Mesendoderm (in vitro differentiated cells): ENCODE data around the gene PEX1.
"Not testable (repeated sequence)": the region's sequence is repeated elsewhere in the genome, so short reads cannot be mapped to it uniquely, and the experiment has no call there.

ENCODE experiments used
- DNase-seq: peaks from one replicate; pipeline ENCODE4 v3.0.0; 2013
- H2AK5ac ChIP-seq: 2 replicates; pipeline ENCODE4 v1.6.1; 2013; ENCODE audit warnings: low read length, inconsistent platforms
- H2BK120ac ChIP-seq: 2 replicates; pipeline ENCODE4 v1.6.1; 2013; ENCODE audit warnings: low read depth, mild to moderate bottlenecking, low read length, moderate library complexity, mixed read lengths
- H2BK15ac ChIP-seq: replicated peaks from 2 replicates; pipeline ENCODE4 v1.6.1; 2013; ENCODE audit warnings: low read depth, mild to moderate bottlenecking, moderate library complexity
- H2BK5ac ChIP-seq: 2 replicates; pipeline ENCODE4 v1.6.1; 2013; ENCODE audit warnings: low read length, inconsistent platforms
- H3K18ac ChIP-seq: 2 replicates; pipeline ENCODE4 v1.6.1; 2013; ENCODE audit warnings: mild to moderate bottlenecking, low read length, mixed read lengths
- H3K23ac ChIP-seq: one replicate; pipeline ENCODE4 v1.6.1; 2013; ENCODE audit warnings: low read length
- H3K27ac ChIP-seq: 2 replicates; pipeline ENCODE4 v1.5.1; 2013; ENCODE audit warnings: low read depth, mild to moderate bottlenecking, inconsistent platforms, low read length, moderate library complexity
- H3K27me3 ChIP-seq: 2 replicates; pipeline ENCODE4 v1.6.1; 2013; ENCODE audit warnings: low read length, control low read depth, mild to moderate bottlenecking, inconsistent platforms; ENCODE audit not compliant: insufficient read depth, poor library complexity
- H3K36me3 ChIP-seq: 2 replicates; pipeline ENCODE4 v1.6.1; 2013; ENCODE audit warnings: low read length, inconsistent platforms; ENCODE audit not compliant: control insufficient read depth, insufficient read depth
- H3K4ac ChIP-seq: one replicate; pipeline ENCODE4 v1.6.1; 2013; ENCODE audit warnings: low read depth, mild to moderate bottlenecking, low read length, moderate library complexity
- H3K4me1 ChIP-seq: 2 replicates; pipeline ENCODE4 v1.6.1; 2013; ENCODE audit warnings: low read depth, low read length, inconsistent platforms; ENCODE audit not compliant: control insufficient read depth
- H3K4me2 ChIP-seq: 2 replicates; pipeline ENCODE4 v1.6.1; 2013; ENCODE audit warnings: low read length
- H3K4me3 ChIP-seq: 2 replicates; pipeline ENCODE4 v1.5.1; 2013; ENCODE audit warnings: mild to moderate bottlenecking, low read length
- H3K56ac ChIP-seq: one replicate; pipeline ENCODE4 v1.6.1; 2013; ENCODE audit warnings: low read length
- H3K79me1 ChIP-seq: 2 replicates; pipeline ENCODE4 v1.6.1; 2013; ENCODE audit warnings: low read length, inconsistent platforms
- H3K79me2 ChIP-seq: 2 replicates; pipeline ENCODE4 v1.6.1; 2013; ENCODE audit warnings: mild to moderate bottlenecking, low read length; ENCODE audit not compliant: control insufficient read depth, insufficient read depth
- H3K9ac ChIP-seq: 2 replicates; pipeline ENCODE4 v1.6.1; 2013; ENCODE audit warnings: low read length, inconsistent platforms
- H4K5ac ChIP-seq: one replicate; pipeline ENCODE4 v1.6.1; 2013; ENCODE audit warnings: low read length
- H4K8ac ChIP-seq: one replicate; pipeline ENCODE4 v1.6.1; 2013; ENCODE audit warnings: low read depth, mild to moderate bottlenecking, control low read depth, low read length, moderate library complexity
- WGBS: extraction: QIAGEN DNeasy Blood & Tissue Kit; methylation state at CpG from one replicate; pipeline ENCODE4 v1.1.7; 2013; ENCODE audit warnings: low lambda C conversion rate, missing lambda C conversion rate; ENCODE audit not compliant: insufficient coverage; ENCODE audit errors: extremely low coverage; 5-methylcytosine and 5-hydroxymethylcytosine counted together

Gene PEX1

GRCh38 chr7:92543542-92543941, 15.2 kb upstream of the PEX1 start:
- H3K4me3 ChIP-seq, H3K36me3 ChIP-seq, H2BK15ac ChIP-seq, H3K18ac ChIP-seq, H2AK5ac ChIP-seq, H2BK120ac ChIP-seq, H4K8ac ChIP-seq, H4K5ac ChIP-seq, H3K56ac ChIP-seq, H3K79me2 ChIP-seq, H3K4ac ChIP-seq, H3K79me1 ChIP-seq, H3K27ac ChIP-seq, H3K23ac ChIP-seq, H3K27me3 ChIP-seq, H3K4me2 ChIP-seq, DNase-seq, H2BK5ac ChIP-seq, H3K9ac ChIP-seq, H3K4me1 ChIP-seq: not testable (repeated sequence)
- no CpG with 5 or more reads among the region's 3 CpGs for WGBS

GRCh38 chr7:92534572-92534971, 6.3 kb upstream of the PEX1 start:
- 100% methylated on average over 1 of the region's 9 CpGs for WGBS

GRCh38 chr7:92528958-92529264, 591 bp upstream of the PEX1 start:
- Histone ChIP-seq H3K23ac (no peak overlapping the region), H3K79me1 (no peaks in the 10 kb centered on the region), H3K27ac (no peak overlapping the region), H3K4me3 (peak overlapping the region; percentile 52), H2AK5ac (no peak overlapping the region), H3K9ac (peak overlapping the region; percentile 61), H3K27me3 (no peaks in the 10 kb centered on the region), H3K36me3 (peaks cover 4% of the 10 kb centered on the region), H3K79me2 (no peaks in the 10 kb centered on the region), H3K4ac (no peak overlapping the region), H3K56ac (peak overlapping the region; percentile 89), H4K5ac (no peak overlapping the region), H2BK15ac (no peak overlapping the region), H2BK5ac (no peak overlapping the region), H3K4me1 (no peaks in the 10 kb centered on the region), H4K8ac (no peak overlapping the region), H3K4me2 (peak overlapping the region; percentile 66), H3K18ac (no peak overlapping the region), H2BK120ac (no peak overlapping the region)
- DNase-seq: no peak
- no CpG with 5 or more reads among the region's 13 CpGs for WGBS

More at GRCh38 chr7:92534572-92534971, 6.3 kb upstream of the PEX1 start:
- H4K5ac ChIP-seq: no peak overlapping the region
- no peak overlapping the region for H3K4ac ChIP-seq
- H3K4me2 ChIP-seq: no peak overlapping the region
- H2AK5ac ChIP-seq: no peak overlapping the region
- H3K4me1 ChIP-seq: no peaks in the 10 kb centered on the region
- H3K18ac ChIP-seq: no peak overlapping the region
- no peaks in the 10 kb centered on the region for H3K79me1 ChIP-seq
- no peak overlapping the region for H3K9ac ChIP-seq
- no peak overlapping the region for H3K27ac ChIP-seq
- no peaks in the 10 kb centered on the region for H3K79me2 ChIP-seq
- no peak overlapping the region for H2BK15ac ChIP-seq
- H3K23ac ChIP-seq: no peak overlapping the region
- DNase-seq: no peak
- H2BK120ac ChIP-seq: no peak overlapping the region
- no peak overlapping the region for H2BK5ac ChIP-seq
- no peak overlapping the region for H3K56ac ChIP-seq
- H3K27me3 ChIP-seq: no peaks in the 10 kb centered on the region
- no peak overlapping the region for H3K4me3 ChIP-seq
- H3K36me3 ChIP-seq: peaks cover 5% of the 10 kb centered on the region
- H4K8ac ChIP-seq: no peak overlapping the region

- peak overlapping the region; percentile 94 for H3K56ac ChIP-seq
- H2BK15ac ChIP-seq: no peak overlapping the region
- H2BK5ac ChIP-seq: no peak overlapping the region
- no peak overlapping the region for H4K5ac ChIP-seq
- H3K23ac ChIP-seq: no peak overlapping the region
- peak overlapping the region; percentile 90 for H3K4me3 ChIP-seq
- H2AK5ac ChIP-seq: no peak overlapping the region
- WGBS: no CpG with 5 or more reads among the region's 31 CpGs
- peaks cover 2% of the 10 kb centered on the region for H3K36me3 ChIP-seq
- H4K8ac ChIP-seq: peak overlapping the region; percentile 84
- DNase-seq: peak; percentile 65
- H3K4ac ChIP-seq: no peak overlapping the region
- H3K18ac ChIP-seq: no peak overlapping the region
- peak overlapping the region; percentile 30 for H3K27ac ChIP-seq
- H3K4me1 ChIP-seq: no peaks in the 10 kb centered on the region
- no peaks in the 10 kb centered on the region for H3K79me1 ChIP-seq
- no peaks in the 10 kb centered on the region for H3K27me3 ChIP-seq
- H3K9ac ChIP-seq: peak overlapping the region; percentile 82
- H3K79me2 ChIP-seq: no peaks in the 10 kb centered on the region
- peak overlapping the region; percentile 95 for H3K4me2 ChIP-seq
- H2BK120ac ChIP-seq: no peak overlapping the region
Observed at GRCh38 chr7:92527300-92528187, 776 bp downstream of the PEX1 start.

- H4K8ac ChIP-seq: no peak overlapping the region
- no peak overlapping the region for H3K4me3 ChIP-seq
- no peak overlapping the region for H2BK5ac ChIP-seq
- H2BK15ac ChIP-seq: no peak overlapping the region
- H2AK5ac ChIP-seq: no peak overlapping the region
- H3K56ac ChIP-seq: no peak overlapping the region
- no peak overlapping the region for H3K9ac ChIP-seq
- no peaks in the 10 kb centered on the region for H3K79me2 ChIP-seq
- no peaks in the 10 kb centered on the region for H3K4me1 ChIP-seq
- no CpG with 5 or more reads among the region's 2 CpGs for WGBS
- no peak overlapping the region for H3K27ac ChIP-seq
- H3K4ac ChIP-seq: no peak overlapping the region
- H3K23ac ChIP-seq: no peak overlapping the region
- DNase-seq: no peak
- H4K5ac ChIP-seq: no peak overlapping the region
- no peaks in the 10 kb centered on the region for H3K27me3 ChIP-seq
- H3K79me1 ChIP-seq: no peaks in the 10 kb centered on the region
- no peaks in the 10 kb centered on the region for H3K36me3 ChIP-seq
- no peak overlapping the region for H3K18ac ChIP-seq
- H3K4me2 ChIP-seq: no peak overlapping the region
- H2BK120ac ChIP-seq: no peak overlapping the region
Observed at GRCh38 chr7:92523110-92523509, 5.2 kb downstream of the PEX1 start.

- Histone ChIP-seq H3K79me1 (no peaks in the 10 kb centered on the region), H3K23ac (no peak overlapping the region)
Observed at GRCh38 chr7:92520024-92520423, 8.3 kb downstream of the PEX1 start.

More at GRCh38 chr7:92520024-92520423, 8.3 kb downstream of the PEX1 start:
- no peaks in the 10 kb centered on the region for H3K36me3 ChIP-seq
- no peaks in the 10 kb centered on the region for H3K4me1 ChIP-seq
- no peak overlapping the region for H3K56ac ChIP-seq
- no peak overlapping the region for H3K4me3 ChIP-seq
- no CpG with 5 or more reads among the region's 1 CpG for WGBS
- H2BK5ac ChIP-seq: no peak overlapping the region
- no peak overlapping the region for H4K5ac ChIP-seq
- H3K4me2 ChIP-seq: no peak overlapping the region
- H3K9ac ChIP-seq: no peak overlapping the region
- no peak overlapping the region for H3K27ac ChIP-seq
- no peak overlapping the region for H3K4ac ChIP-seq
- no peak for DNase-seq
- no peak overlapping the region for H2AK5ac ChIP-seq
- H3K79me2 ChIP-seq: no peaks in the 10 kb centered on the region
- no peak overlapping the region for H4K8ac ChIP-seq
- no peak overlapping the region for H2BK120ac ChIP-seq
- H3K18ac ChIP-seq: no peak overlapping the region
- no peak overlapping the region for H2BK15ac ChIP-seq
- H3K27me3 ChIP-seq: no peaks in the 10 kb centered on the region
